B cell (primary cell): ENCODE data around the gene OSBP2.

Experiments used
- EZH2 ChIP-seq: IDR thresholded peaks from 2 replicates; pipeline ENCODE4 v1.6.1; 2012; ENCODE audit warnings: borderline replicate concordance, low read depth, mild to moderate bottlenecking, moderate library complexity, low read length; ENCODE audit not compliant: insufficient read depth, poor library complexity, severe bottlenecking
- TF ChIP-seq, protein P1 (sequence below): fragments of 200-600 bp; IDR thresholded peaks from one replicate; pipeline ENCODE4 v1.8.0; 2022; ENCODE audit warnings: antibody characterized with exemption, mild to moderate bottlenecking

DNA sequence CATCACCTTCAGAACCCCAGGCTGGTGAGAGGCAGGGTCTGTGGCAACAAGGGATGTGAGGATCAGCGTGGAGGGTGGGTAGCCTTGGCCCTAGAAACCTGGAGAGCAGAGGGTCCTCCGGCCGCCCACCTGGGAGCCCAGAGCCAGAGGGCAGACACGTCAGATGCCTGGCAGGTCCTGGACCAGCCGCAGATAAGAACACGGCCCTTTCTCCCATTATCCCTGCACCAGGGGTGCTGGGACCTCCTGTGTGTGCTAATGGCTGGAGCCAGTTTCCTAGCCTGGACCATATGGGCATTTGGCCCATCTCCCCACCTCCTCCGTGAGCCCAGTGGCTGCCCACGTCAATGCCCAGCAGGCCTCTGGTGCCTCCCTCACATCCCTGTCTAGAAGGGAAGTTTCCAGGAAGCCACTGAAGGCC lies 185.5 kb downstream of the OSBP2 start:
- TF ChIP-seq, protein P1, sequence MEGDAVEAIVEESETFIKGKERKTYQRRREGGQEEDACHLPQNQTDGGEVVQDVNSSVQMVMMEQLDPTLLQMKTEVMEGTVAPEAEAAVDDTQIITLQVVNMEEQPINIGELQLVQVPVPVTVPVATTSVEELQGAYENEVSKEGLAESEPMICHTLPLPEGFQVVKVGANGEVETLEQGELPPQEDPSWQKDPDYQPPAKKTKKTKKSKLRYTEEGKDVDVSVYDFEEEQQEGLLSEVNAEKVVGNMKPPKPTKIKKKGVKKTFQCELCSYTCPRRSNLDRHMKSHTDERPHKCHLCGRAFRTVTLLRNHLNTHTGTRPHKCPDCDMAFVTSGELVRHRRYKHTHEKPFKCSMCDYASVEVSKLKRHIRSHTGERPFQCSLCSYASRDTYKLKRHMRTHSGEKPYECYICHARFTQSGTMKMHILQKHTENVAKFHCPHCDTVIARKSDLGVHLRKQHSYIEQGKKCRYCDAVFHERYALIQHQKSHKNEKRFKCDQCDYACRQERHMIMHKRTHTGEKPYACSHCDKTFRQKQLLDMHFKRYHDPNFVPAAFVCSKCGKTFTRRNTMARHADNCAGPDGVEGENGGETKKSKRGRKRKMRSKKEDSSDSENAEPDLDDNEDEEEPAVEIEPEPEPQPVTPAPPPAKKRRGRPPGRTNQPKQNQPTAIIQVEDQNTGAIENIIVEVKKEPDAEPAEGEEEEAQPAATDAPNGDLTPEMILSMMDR: no peak
- TF ChIP-seq EZH2: no peak
